ENCODE results near the gene PPP1CA.

PPP1CA gene

GRCh38 chr11:67401495-67402191 lies at the start of gene PPP1CA:
Gene PPP1CA, minus strand, starts transcription at chr11:67401858. Its CDS starts 76 bp downstream, at chr11:67401782.
- peak within 1 kb of the TSS; percentile 90 for H3K4me3 Mint-ChIP-seq
- no peaks in the 10 kb centered on the region for H3K27me3 Mint-ChIP-seq
- H3K9me3 Mint-ChIP-seq = no peaks in the 10 kb centered on the region
- peak within 1 kb of the TSS; percentile 97 for H3K27ac Mint-ChIP-seq
- peaks cover 75% of the 10 kb centered on the region for H3K4me1 Mint-ChIP-seq (ENCODE audit: low read depth)
- peaks cover 32% of the 10 kb centered on the region for H3K36me3 Mint-ChIP-seq (ENCODE audit: low read depth)

- no peaks in the 10 kb centered on the region for H3K27me3 Mint-ChIP-seq
- no peak overlapping the region for H3K27ac Mint-ChIP-seq
- no peaks in the 10 kb centered on the region for H3K9me3 Mint-ChIP-seq
- no peaks in the 10 kb centered on the region for H3K36me3 Mint-ChIP-seq (ENCODE audit: low read depth)
- peaks cover 36% of the 10 kb centered on the region for H3K4me1 Mint-ChIP-seq (ENCODE audit: low read depth)
- no peak overlapping the region for H3K4me3 Mint-ChIP-seq
Measured at GRCh38 chr11:67450796-67451657, 49.4 kb upstream of the PPP1CA start.

- Mint-ChIP-seq H3K36me3 (ENCODE audit: low read depth) (no peaks in the 10 kb centered on the region), H3K4me1 (ENCODE audit: low read depth) (peaks cover 52% of the 10 kb centered on the region), H3K27me3 (no peaks in the 10 kb centered on the region), H3K4me3 (no peak overlapping the region), H3K9me3 (no peaks in the 10 kb centered on the region), H3K27ac (no peak overlapping the region)
Measured at GRCh38 chr11:67449116-67449844, 47.6 kb upstream of the PPP1CA start.

GRCh38 chr11:67448220-67448609 lies 46.6 kb upstream of the PPP1CA start:
- Mint-ChIP-seq H3K4me1 (ENCODE audit: low read depth) (peaks cover 60% of the 10 kb centered on the region), H3K36me3 (ENCODE audit: low read depth) (no peaks in the 10 kb centered on the region), H3K9me3 (no peaks in the 10 kb centered on the region), H3K4me3 (no peak overlapping the region), H3K27me3 (no peaks in the 10 kb centered on the region), H3K27ac (no peak overlapping the region)

GRCh38 chr11:67445515-67445914 lies 43.9 kb upstream of the PPP1CA start:
- Mint-ChIP-seq H3K27me3 (no peaks in the 10 kb centered on the region), H3K4me3 (no peak overlapping the region), H3K4me1 (ENCODE audit: low read depth) (peaks cover 77% of the 10 kb centered on the region), H3K36me3 (ENCODE audit: low read depth) (no peaks in the 10 kb centered on the region), H3K27ac (peak overlapping the region; percentile 0), H3K9me3 (no peaks in the 10 kb centered on the region)

GRCh38 chr11:67442504-67443404 lies 41.1 kb upstream of the PPP1CA start:
- Mint-ChIP-seq H3K27ac (peak overlapping the region; percentile 89), H3K27me3 (no peaks in the 10 kb centered on the region), H3K9me3 (no peaks in the 10 kb centered on the region), H3K4me1 (ENCODE audit: low read depth) (peaks cover 77% of the 10 kb centered on the region), H3K36me3 (ENCODE audit: low read depth) (peaks cover 3% of the 10 kb centered on the region), H3K4me3 (peak overlapping the region; percentile 60)

- Mint-ChIP-seq H3K4me3 (peak overlapping the region; percentile 60), H3K27me3 (no peaks in the 10 kb centered on the region), H3K9me3 (no peaks in the 10 kb centered on the region), H3K36me3 (ENCODE audit: low read depth) (peaks cover 6% of the 10 kb centered on the region), H3K4me1 (ENCODE audit: low read depth) (peaks cover 71% of the 10 kb centered on the region), H3K27ac (no peak overlapping the region)
Measured at GRCh38 chr11:67441731-67442351, 40.2 kb upstream of the PPP1CA start.

GRCh38 chr11:67441098-67441563 lies 39.5 kb upstream of the PPP1CA start:
- no peak overlapping the region for H3K4me3 Mint-ChIP-seq
- peaks cover 72% of the 10 kb centered on the region for H3K4me1 Mint-ChIP-seq (ENCODE audit: low read depth)
- peaks cover 12% of the 10 kb centered on the region for H3K36me3 Mint-ChIP-seq (ENCODE audit: low read depth)
- H3K9me3 Mint-ChIP-seq = no peaks in the 10 kb centered on the region
- no peaks in the 10 kb centered on the region for H3K27me3 Mint-ChIP-seq
- peak overlapping the region; percentile 54 for H3K27ac Mint-ChIP-seq

GRCh38 chr11:67440229-67441097 lies 38.8 kb upstream of the PPP1CA start:
- H3K4me3 Mint-ChIP-seq = peak overlapping the region; percentile 91
- no peaks in the 10 kb centered on the region for H3K9me3 Mint-ChIP-seq
- H3K36me3 Mint-ChIP-seq (ENCODE audit: low read depth) = peaks cover 17% of the 10 kb centered on the region
- H3K27me3 Mint-ChIP-seq = no peaks in the 10 kb centered on the region
- peak overlapping the region; percentile 94 for H3K27ac Mint-ChIP-seq
- peaks cover 71% of the 10 kb centered on the region for H3K4me1 Mint-ChIP-seq (ENCODE audit: low read depth)

- Mint-ChIP-seq H3K27me3 (no peaks in the 10 kb centered on the region), H3K27ac (peak overlapping the region; percentile 94), H3K9me3 (no peaks in the 10 kb centered on the region), H3K4me1 (ENCODE audit: low read depth) (peaks cover 68% of the 10 kb centered on the region), H3K36me3 (ENCODE audit: low read depth) (peaks cover 21% of the 10 kb centered on the region), H3K4me3 (peak overlapping the region; percentile 91)
Measured at GRCh38 chr11:67439321-67440228, 37.9 kb upstream of the PPP1CA start.

- Mint-ChIP-seq H3K4me1 (ENCODE audit: low read depth) (peaks cover 70% of the 10 kb centered on the region), H3K4me3 (peak overlapping the region; percentile 91), H3K27ac (peak overlapping the region; percentile 95), H3K9me3 (no peaks in the 10 kb centered on the region), H3K36me3 (ENCODE audit: low read depth) (peaks cover 21% of the 10 kb centered on the region), H3K27me3 (no peaks in the 10 kb centered on the region)
Measured at GRCh38 chr11:67438158-67438902, 36.7 kb upstream of the PPP1CA start.

GRCh38 chr11:67437809-67438157 lies 36.1 kb upstream of the PPP1CA start:
- H3K4me1 Mint-ChIP-seq (ENCODE audit: low read depth) = peaks cover 74% of the 10 kb centered on the region
- peak overlapping the region; percentile 91 for H3K4me3 Mint-ChIP-seq
- H3K27ac Mint-ChIP-seq = peak overlapping the region; percentile 95
- H3K27me3 Mint-ChIP-seq = no peaks in the 10 kb centered on the region
- peaks cover 21% of the 10 kb centered on the region for H3K36me3 Mint-ChIP-seq (ENCODE audit: low read depth)
- no peaks in the 10 kb centered on the region for H3K9me3 Mint-ChIP-seq
